ENCODE measurements around the gene MOB3B. TPM values are rescaled to one million over a fixed set of nuclear protein-coding genes. Genes with fewer than 3 reads are reported as not detected.

The MOB3B gene
- polyA plus RNA-seq, 1 of the 3 experiments (the other 2 are of a cell fraction), result 0.90 TPM

GRCh38 chr9:27279611-27280010, 250.0 kb downstream of the MOB3B start:
- no peak overlapping the region for H3K9ac ChIP-seq
- H3K36me3 ChIP-seq (replicated peaks in 1 of 2; ENCODE audit: control insufficient read depth in 1 of 2, insufficient read depth in 2 of 2, low read length in 1 of 2), result no peaks in the 10 kb centered on the region
- no peaks in the 10 kb centered on the region for H3K79me2 ChIP-seq (ENCODE audit: insufficient read depth)
- ChIA-PET POLR2A (no interaction called here), CTCF (interaction anchor here (0.6 to 2.7 kb wide), 4 partner anchors 12 to 247 kb away, joined by 3 to 9 read pairs (median 4); no protein-coding TSS in a partner anchor)
- peaks cover 7% of the 10 kb centered on the region for H3F3A ChIP-seq (replicated peaks; ENCODE audit: insufficient read depth)
- H3K9me3 ChIP-seq, result no peaks in the 10 kb centered on the region
- H3K27ac ChIP-seq (ENCODE audit: low read depth in 2 of 2, low read length in 1 of 2), result no peak overlapping the region
- WGBS (ENCODE audit: low lambda C conversion rate), result 64% methylated on average over 3 of the region's 3 CpGs
- no peak for DNase-seq
- H3K9me2 ChIP-seq, result no peaks in the 10 kb centered on the region
- H3K27me3 ChIP-seq (ENCODE audit: insufficient read depth), result no peaks in the 10 kb centered on the region; the same call in 1 of the 2 replicates
- H3K4me2 ChIP-seq, result no peak overlapping the region
- H3K4me1 ChIP-seq (ENCODE audit: control insufficient read depth in 1 of 2, insufficient read depth in 2 of 2, low read depth in 1 of 2, low read length in 1 of 2), result no peaks in the 10 kb centered on the region; a peak in 1 of 4 replicates
- H4K20me1 ChIP-seq (ENCODE audit: insufficient read depth), result no peaks in the 10 kb centered on the region
- TF ChIP-seq POLR2AphosphoS5 (IDR thresholded peaks at IDR 0.05; ENCODE audit: low read depth, low read length) (no peak), GABPA (IDR thresholded peaks at IDR 0.05; ENCODE audit: low read depth) (no peak), RAD21 (IDR thresholded peaks at IDR 0.05; ENCODE audit: low read length) (no peak), FOXM1 (IDR thresholded peaks at IDR 0.05; ENCODE audit: low read depth) (no peak), FOXJ3 (CRISPR knock-in tag; IDR thresholded peaks at IDR 0.05) (no peak), MAX (IDR thresholded peaks at IDR 0.05; ENCODE audit: low read depth) (no peak), EP300 (IDR thresholded peaks at IDR 0.05; ENCODE audit: borderline replicate concordance in 1 of 2, low read depth in 1 of 2, low read length in 1 of 2) (no peak), ZBTB33 (IDR thresholded peaks at IDR 0.05; ENCODE audit: borderline replicate concordance, low read depth) (no peak)
- no peak overlapping the region for H2AFZ ChIP-seq (ENCODE audit: low read depth)
- no peak overlapping the region for H3K4me3 ChIP-seq (ENCODE audit: low read depth in 2 of 2, low read length in 1 of 2)

- Histone ChIP-seq H2AFZ (ENCODE audit: low read depth) (no peak overlapping the region), H3F3A (replicated peaks; ENCODE audit: insufficient read depth) (peaks cover 7% of the 10 kb centered on the region), H3K27me3 (ENCODE audit: insufficient read depth) (no peaks in the 10 kb centered on the region; the same call in 1 of the 2 replicates), H3K9me2 (no peaks in the 10 kb centered on the region), H3K79me2 (ENCODE audit: insufficient read depth) (no peaks in the 10 kb centered on the region), H3K27ac (ENCODE audit: low read depth in 2 of 2, low read length in 1 of 2) (no peak overlapping the region), H3K9me3 (no peaks in the 10 kb centered on the region), H4K20me1 (ENCODE audit: insufficient read depth) (no peaks in the 10 kb centered on the region), H3K9ac (no peak overlapping the region), H3K36me3 (replicated peaks in 1 of 2; ENCODE audit: control insufficient read depth in 1 of 2, insufficient read depth in 2 of 2, low read length in 1 of 2) (no peaks in the 10 kb centered on the region), H3K4me1 (ENCODE audit: control insufficient read depth in 1 of 2, insufficient read depth in 2 of 2, low read depth in 1 of 2, low read length in 1 of 2) (no peaks in the 10 kb centered on the region; a peak in 1 of 4 replicates), H3K4me2 (no peak overlapping the region), H3K4me3 (ENCODE audit: low read depth in 2 of 2, low read length in 1 of 2) (no peak overlapping the region)
- no peak for DNase-seq
- ChIA-PET CTCF (interaction anchor here (1.1 to 2.7 kb wide), 2 partner anchors 230 to 246 kb away, joined by 3 to 9 read pairs; no protein-coding TSS in a partner anchor), POLR2A (no interaction called here)
- 26% methylated on average over 1 of the region's 1 CpG for whole genome bisulfite sequencing (ENCODE audit: low lambda C conversion rate)
- no peak for TF ChIP-seq RCOR1 (IDR thresholded peaks at IDR 0.05; ENCODE audit: low read length)
- no peak for TF ChIP-seq CTCF (IDR thresholded peaks at IDR 0.05)
- no peak for TF ChIP-seq NRF1 (IDR thresholded peaks at IDR 0.05; ENCODE audit: low read depth, low read length)
- no peak for TF ChIP-seq GABPA (IDR thresholded peaks at IDR 0.05; ENCODE audit: low read depth)
- TF ChIP-seq CHD2 (IDR thresholded peaks at IDR 0.05; ENCODE audit: low read length, partially characterized antibody), result no peak
- no peak for TF ChIP-seq NFIC (IDR thresholded peaks at IDR 0.05; ENCODE audit: borderline replicate concordance)
- TF ChIP-seq TEAD4 (IDR thresholded peaks at IDR 0.05; ENCODE audit: borderline replicate concordance, insufficient read depth), result no peak
- no peak for TF ChIP-seq ELF1 (IDR thresholded peaks at IDR 0.05)
- TF ChIP-seq MXI1 (IDR thresholded peaks at IDR 0.05; ENCODE audit: low read depth, low read length), result no peak
- no peak for TF ChIP-seq POLR2AphosphoS5 (IDR thresholded peaks at IDR 0.05; ENCODE audit: low read depth, low read length)
- no peak for TF ChIP-seq TCF12 (IDR thresholded peaks at IDR 0.05)
- no peak for TF ChIP-seq REST (IDR thresholded peaks at IDR 0.05; ENCODE audit: low read depth, low read length)
- no peak for TF ChIP-seq USF1 (IDR thresholded peaks at IDR 0.05; ENCODE audit: borderline replicate concordance, low read depth)
- no peak for TF ChIP-seq FOXJ3 (CRISPR knock-in tag; IDR thresholded peaks at IDR 0.05)
- no peak for TF ChIP-seq SIN3A (IDR thresholded peaks at IDR 0.05; ENCODE audit: borderline replicate concordance, low read depth, low read length)
- TF ChIP-seq SMC3 (IDR thresholded peaks at IDR 0.05; ENCODE audit: low read depth, low read length), result no peak
- TF ChIP-seq RAD21 (IDR thresholded peaks at IDR 0.05; ENCODE audit: low read length), result no peak
These were observed 251.2 kb downstream of the MOB3B start for GRCh38 chr9:27278374-27278773.
